ENCODE measurements around the gene MAP4K4. TPM values are rescaled to one million over a fixed set of nuclear protein-coding genes. Genes with fewer than 3 reads are reported as not detected.

MAP4K4 gene
- total RNA-seq, 1 donor from 2014 or later = 427 TPM

- Mint-ChIP-seq H3K4me3 (ENCODE audit: unreplicated experiment) (no peak overlapping the region), H3K27ac (ENCODE audit: unreplicated experiment) (peak overlapping the region; percentile 4), H3K4me1 (ENCODE audit: unreplicated experiment) (peaks cover 44% of the 10 kb centered on the region), H3K9me3 (ENCODE audit: unreplicated experiment) (no peaks in the 10 kb centered on the region), H3K27me3 (ENCODE audit: unreplicated experiment) (peaks cover 3% of the 10 kb centered on the region), H3K36me3 (ENCODE audit: low read depth, unreplicated experiment) (peaks cover 8% of the 10 kb centered on the region)
- DNase-seq (ENCODE audit: low spot score) = no peak
- no peak for TF ChIP-seq CTCF (IDR thresholded peaks at IDR 0.05; ENCODE audit: unreplicated experiment)
Measured at GRCh38 chr2:101710471-101711318, 13.2 kb downstream of the MAP4K4 start.

GRCh38 chr2:101714118-101714517, 16.6 kb downstream of the MAP4K4 start:
- Mint-ChIP-seq H3K9me3 (ENCODE audit: unreplicated experiment) (no peaks in the 10 kb centered on the region), H3K27ac (ENCODE audit: unreplicated experiment) (no peak overlapping the region), H3K4me3 (ENCODE audit: unreplicated experiment) (no peak overlapping the region), H3K27me3 (ENCODE audit: unreplicated experiment) (peaks cover 8% of the 10 kb centered on the region), H3K36me3 (ENCODE audit: low read depth, unreplicated experiment) (peaks cover 7% of the 10 kb centered on the region), H3K4me1 (ENCODE audit: unreplicated experiment) (peaks cover 53% of the 10 kb centered on the region)
- no peak for TF ChIP-seq CTCF (IDR thresholded peaks at IDR 0.05; ENCODE audit: unreplicated experiment)
- no peak for DNase-seq (ENCODE audit: low spot score)

- peak overlapping the region; percentile 2 for H3K4me3 Mint-ChIP-seq (ENCODE audit: unreplicated experiment)
- peak overlapping the region; percentile 6 for H3K27ac Mint-ChIP-seq (ENCODE audit: unreplicated experiment)
- H3K27me3 Mint-ChIP-seq (ENCODE audit: unreplicated experiment) = peaks cover 6% of the 10 kb centered on the region
- H3K36me3 Mint-ChIP-seq (ENCODE audit: low read depth, unreplicated experiment) = peaks cover 12% of the 10 kb centered on the region
- H3K9me3 Mint-ChIP-seq (ENCODE audit: unreplicated experiment) = no peaks in the 10 kb centered on the region
- peaks cover 55% of the 10 kb centered on the region for H3K4me1 Mint-ChIP-seq (ENCODE audit: unreplicated experiment)
- no peak for TF ChIP-seq CTCF (IDR thresholded peaks at IDR 0.05; ENCODE audit: unreplicated experiment)
- no peak for DNase-seq (ENCODE audit: low spot score)
Measured at GRCh38 chr2:101717071-101717845, 19.8 kb downstream of the MAP4K4 start.

GRCh38 chr2:101718479-101718878, 21.0 kb downstream of the MAP4K4 start:
- Mint-ChIP-seq H3K36me3 (ENCODE audit: low read depth, unreplicated experiment) (peaks cover 15% of the 10 kb centered on the region), H3K4me1 (ENCODE audit: unreplicated experiment) (peaks cover 66% of the 10 kb centered on the region), H3K27me3 (ENCODE audit: unreplicated experiment) (peaks cover 8% of the 10 kb centered on the region), H3K27ac (ENCODE audit: unreplicated experiment) (no peak overlapping the region), H3K4me3 (ENCODE audit: unreplicated experiment) (no peak overlapping the region), H3K9me3 (ENCODE audit: unreplicated experiment) (no peaks in the 10 kb centered on the region)
- DNase-seq (ENCODE audit: low spot score) = no peak
- no peak for TF ChIP-seq CTCF (IDR thresholded peaks at IDR 0.05; ENCODE audit: unreplicated experiment)

All from endothelial cell (in vitro differentiated cells).